ENCODE measurements around the gene BACE1-AS.
A peak's percentile ranks its signal among the peaks of the same experiment; 100 is the strongest.
"Not testable (repeated sequence)": the region's sequence is repeated elsewhere in the genome, so short reads cannot be mapped to it uniquely, and the experiment has no call there.

The BACE1-AS gene

GRCh38 chr11:117313091-117313490 is 21.9 kb downstream of the BACE1-AS start:
- no peak overlapping the region for H3K27ac ChIP-seq (ENCODE audit: low read length)

GRCh38 chr11:117313828-117314768 is 23.0 kb downstream of the BACE1-AS start:
- Histone ChIP-seq H3K4me1 (ENCODE audit: control insufficient read depth, low read depth, low read length) (peaks cover 5% of the 10 kb centered on the region), H3K27ac (ENCODE audit: low read length) (no peak overlapping the region), H3K36me3 (ENCODE audit: control insufficient read depth, low read depth, low read length) (no peaks in the 10 kb centered on the region), H3K9me3 (ENCODE audit: control insufficient read depth, low read depth, low read length) (no peaks in the 10 kb centered on the region), H3K4me3 (ENCODE audit: low read length) (no peak overlapping the region), H3K27me3 (ENCODE audit: control insufficient read depth, insufficient read depth, low read length) (peaks cover 7% of the 10 kb centered on the region), H3K9ac (ENCODE audit: low read length) (no peak overlapping the region)

More at GRCh38 chr11:117313091-117313490, 21.9 kb downstream of the BACE1-AS start:
- no peaks in the 10 kb centered on the region for H3K9me3 ChIP-seq (ENCODE audit: control insufficient read depth, low read depth, low read length)
- no peak overlapping the region for H3K4me3 ChIP-seq (ENCODE audit: low read length)
- no peak overlapping the region for H3K9ac ChIP-seq (ENCODE audit: low read length)
- peaks cover 5% of the 10 kb centered on the region for H3K4me1 ChIP-seq (ENCODE audit: control insufficient read depth, low read depth, low read length)
- H3K27me3 ChIP-seq (ENCODE audit: control insufficient read depth, insufficient read depth, low read length) = peaks cover 7% of the 10 kb centered on the region
- H3K36me3 ChIP-seq (ENCODE audit: control insufficient read depth, low read depth, low read length) = no peaks in the 10 kb centered on the region

GRCh38 chr11:117314840-117315239 is 23.7 kb downstream of the BACE1-AS start:
- Histone ChIP-seq H3K9ac (ENCODE audit: low read length) (no peak overlapping the region), H3K27me3 (ENCODE audit: control insufficient read depth, insufficient read depth, low read length) (peaks cover 7% of the 10 kb centered on the region), H3K27ac (ENCODE audit: low read length) (no peak overlapping the region), H3K4me1 (ENCODE audit: control insufficient read depth, low read depth, low read length) (peaks cover 5% of the 10 kb centered on the region), H3K4me3 (ENCODE audit: low read length) (peak overlapping the region; percentile 62), H3K36me3 (ENCODE audit: control insufficient read depth, low read depth, low read length) (no peaks in the 10 kb centered on the region), H3K9me3 (ENCODE audit: control insufficient read depth, low read depth, low read length) (no peaks in the 10 kb centered on the region)

- Histone ChIP-seq H3K4me1 (ENCODE audit: control insufficient read depth, low read depth, low read length) (peaks cover 5% of the 10 kb centered on the region), H3K9ac (ENCODE audit: low read length) (no peak overlapping the region), H3K27me3 (ENCODE audit: control insufficient read depth, insufficient read depth, low read length) (peaks cover 7% of the 10 kb centered on the region), H3K36me3 (ENCODE audit: control insufficient read depth, low read depth, low read length) (no peaks in the 10 kb centered on the region), H3K27ac (ENCODE audit: low read length) (no peak overlapping the region), H3K9me3 (ENCODE audit: control insufficient read depth, low read depth, low read length) (no peaks in the 10 kb centered on the region), H3K4me3 (ENCODE audit: low read length) (peak overlapping the region; percentile 62)
Measured at GRCh38 chr11:117315285-117316196, 24.4 kb downstream of the BACE1-AS start.

- H3K9me3 ChIP-seq (ENCODE audit: control insufficient read depth, low read depth, low read length) = no peaks in the 10 kb centered on the region
- peak within 1 kb of the TSS; percentile 28 for H3K9ac ChIP-seq (ENCODE audit: low read length)
- H3K4me3 ChIP-seq (ENCODE audit: low read length) = peak within 1 kb of the TSS; percentile 62
- H3K27me3 ChIP-seq (ENCODE audit: control insufficient read depth, insufficient read depth, low read length) = peaks cover 7% of the 10 kb centered on the region
- no peaks in the 10 kb centered on the region for H3K36me3 ChIP-seq (ENCODE audit: control insufficient read depth, low read depth, low read length)
- H3K27ac ChIP-seq (ENCODE audit: low read length) = no peak within 1 kb of the TSS
- peaks cover 5% of the 10 kb centered on the region for H3K4me1 ChIP-seq (ENCODE audit: control insufficient read depth, low read depth, low read length)
Measured at GRCh38 chr11:117316197-117316961, 25.2 kb downstream of the BACE1-AS start, which contains the start of gene BACE1. Gene BACE1, minus strand, starts transcription at chr11:117316256. Its CDS starts 461 bp downstream, at chr11:117315795.

- H3K27me3 ChIP-seq (ENCODE audit: control insufficient read depth, insufficient read depth, low read length) = peaks cover 7% of the 10 kb centered on the region
- H3K4me1 ChIP-seq (ENCODE audit: control insufficient read depth, low read depth, low read length) = peaks cover 5% of the 10 kb centered on the region
- no peak overlapping the region for H3K27ac ChIP-seq (ENCODE audit: low read length)
- no peaks in the 10 kb centered on the region for H3K36me3 ChIP-seq (ENCODE audit: control insufficient read depth, low read depth, low read length)
- H3K9ac ChIP-seq (ENCODE audit: low read length) = no peak overlapping the region
- no peaks in the 10 kb centered on the region for H3K9me3 ChIP-seq (ENCODE audit: control insufficient read depth, low read depth, low read length)
- no peak overlapping the region for H3K4me3 ChIP-seq (ENCODE audit: low read length)
Measured at GRCh38 chr11:117318738-117319137, 27.6 kb downstream of the BACE1-AS start.

- no peak overlapping the region for H3K4me3 ChIP-seq (ENCODE audit: low read length)
- peaks cover 7% of the 10 kb centered on the region for H3K27me3 ChIP-seq (ENCODE audit: control insufficient read depth, insufficient read depth, low read length)
- H3K9ac ChIP-seq (ENCODE audit: low read length) = no peak overlapping the region
- no peaks in the 10 kb centered on the region for H3K9me3 ChIP-seq (ENCODE audit: control insufficient read depth, low read depth, low read length)
- no peaks in the 10 kb centered on the region for H3K36me3 ChIP-seq (ENCODE audit: control insufficient read depth, low read depth, low read length)
- H3K4me1 ChIP-seq (ENCODE audit: control insufficient read depth, low read depth, low read length) = peaks cover 5% of the 10 kb centered on the region
- no peak overlapping the region for H3K27ac ChIP-seq (ENCODE audit: low read length)
Measured at GRCh38 chr11:117319214-117319840, 28.2 kb downstream of the BACE1-AS start.

- not testable (repeated sequence) for H3K36me3 ChIP-seq (ENCODE audit: control insufficient read depth, low read depth, low read length); H3K9me3 ChIP-seq (ENCODE audit: control insufficient read depth, low read depth, low read length); H3K27me3 ChIP-seq (ENCODE audit: control insufficient read depth, insufficient read depth, low read length); H3K27ac ChIP-seq (ENCODE audit: low read length); H3K4me1 ChIP-seq (ENCODE audit: control insufficient read depth, low read depth, low read length); H3K9ac ChIP-seq (ENCODE audit: low read length)
- peak overlapping the region; percentile 88 for H3K4me3 ChIP-seq (ENCODE audit: low read length)
Measured at GRCh38 chr11:117327255-117327566, 36.1 kb downstream of the BACE1-AS start.

- Histone ChIP-seq H3K27me3 (ENCODE audit: control insufficient read depth, insufficient read depth, low read length) (no peaks in the 10 kb centered on the region), H3K36me3 (ENCODE audit: control insufficient read depth, low read depth, low read length) (no peaks in the 10 kb centered on the region), H3K4me1 (ENCODE audit: control insufficient read depth, low read depth, low read length) (peaks cover 3% of the 10 kb centered on the region), H3K9me3 (ENCODE audit: control insufficient read depth, low read depth, low read length) (no peaks in the 10 kb centered on the region), H3K9ac (ENCODE audit: low read length) (peak within 1 kb of the TSS; percentile 76), H3K4me3 (ENCODE audit: low read length) (peak within 1 kb of the TSS; percentile 88), H3K27ac (ENCODE audit: low read length) (no peak within 1 kb of the TSS)
Measured at GRCh38 chr11:117327567-117328374, 36.6 kb downstream of the BACE1-AS start, which contains the start of gene CEP164. Gene CEP164, plus strand, starts transcription at chr11:117327854. Its CDS starts 10,733 bp downstream, at chr11:117338587.

- Histone ChIP-seq H3K27ac (ENCODE audit: low read length) (no peak overlapping the region), H3K4me3 (ENCODE audit: low read length) (peak overlapping the region; percentile 88), H3K4me1 (ENCODE audit: control insufficient read depth, low read depth, low read length) (peaks cover 3% of the 10 kb centered on the region)
Measured at GRCh38 chr11:117328375-117329010, 37.3 kb downstream of the BACE1-AS start.

More at GRCh38 chr11:117328375-117329010, 37.3 kb downstream of the BACE1-AS start:
- Histone ChIP-seq H3K9me3 (ENCODE audit: control insufficient read depth, low read depth, low read length) (no peaks in the 10 kb centered on the region), H3K27me3 (ENCODE audit: control insufficient read depth, insufficient read depth, low read length) (no peaks in the 10 kb centered on the region), H3K36me3 (ENCODE audit: control insufficient read depth, low read depth, low read length) (no peaks in the 10 kb centered on the region), H3K9ac (ENCODE audit: low read length) (peak overlapping the region; percentile 76)

Data from iPS-18a (cell line).